Measurements from ENCODE around the gene MOXD1.

DNA sequence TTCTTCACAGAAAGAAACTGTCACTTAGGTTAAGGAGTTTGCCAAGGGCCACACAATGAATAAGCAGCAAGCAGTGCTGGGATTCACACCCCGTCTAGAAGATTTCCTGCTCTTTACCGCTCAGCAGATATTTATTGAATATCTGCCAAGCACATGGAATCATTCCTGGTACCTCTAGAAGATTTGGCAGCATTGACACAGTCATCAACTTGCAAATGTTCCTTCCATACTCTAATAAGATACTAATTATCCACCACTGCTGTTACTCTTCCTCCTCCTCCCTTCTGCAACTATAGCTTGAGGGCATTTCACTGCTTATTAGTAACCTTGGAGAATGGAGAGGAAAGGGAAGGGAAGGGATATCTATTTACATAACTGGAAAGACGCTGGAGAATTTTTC, 13.0 kb downstream of the MOXD1 start:
- no peak for TF ChIP-seq POLR2A (IDR thresholded peaks at IDR 0.05)
- TF ChIP-seq, protein P1, sequence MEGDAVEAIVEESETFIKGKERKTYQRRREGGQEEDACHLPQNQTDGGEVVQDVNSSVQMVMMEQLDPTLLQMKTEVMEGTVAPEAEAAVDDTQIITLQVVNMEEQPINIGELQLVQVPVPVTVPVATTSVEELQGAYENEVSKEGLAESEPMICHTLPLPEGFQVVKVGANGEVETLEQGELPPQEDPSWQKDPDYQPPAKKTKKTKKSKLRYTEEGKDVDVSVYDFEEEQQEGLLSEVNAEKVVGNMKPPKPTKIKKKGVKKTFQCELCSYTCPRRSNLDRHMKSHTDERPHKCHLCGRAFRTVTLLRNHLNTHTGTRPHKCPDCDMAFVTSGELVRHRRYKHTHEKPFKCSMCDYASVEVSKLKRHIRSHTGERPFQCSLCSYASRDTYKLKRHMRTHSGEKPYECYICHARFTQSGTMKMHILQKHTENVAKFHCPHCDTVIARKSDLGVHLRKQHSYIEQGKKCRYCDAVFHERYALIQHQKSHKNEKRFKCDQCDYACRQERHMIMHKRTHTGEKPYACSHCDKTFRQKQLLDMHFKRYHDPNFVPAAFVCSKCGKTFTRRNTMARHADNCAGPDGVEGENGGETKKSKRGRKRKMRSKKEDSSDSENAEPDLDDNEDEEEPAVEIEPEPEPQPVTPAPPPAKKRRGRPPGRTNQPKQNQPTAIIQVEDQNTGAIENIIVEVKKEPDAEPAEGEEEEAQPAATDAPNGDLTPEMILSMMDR (IDR thresholded peaks at IDR 0.05), result no peak

Measured in thyroid gland (tissue), 4 donors.